GM12891 (cell line): Measurements from ENCODE around the gene JMJD8.

Experiments used
- POLR2A ChIP-seq: IDR thresholded peaks from 2 replicates; pipeline ENCODE4 v1.6.1; 2011; ENCODE audit warnings: low read depth, low read length, control low read depth
- POLR2AphosphoS5 ChIP-seq: IDR thresholded peaks from 2 replicates; pipeline ENCODE4 v1.6.1; 2011; ENCODE audit warnings: low read depth, low read length, control low read depth
- SPI1 ChIP-seq: IDR thresholded peaks from 2 replicates; pipeline ENCODE4 v1.6.1; 2011; ENCODE audit warnings: low read depth, low read length, control low read depth
- TAF1 ChIP-seq: IDR thresholded peaks from 2 replicates; pipeline ENCODE4 v1.6.1; 2011; ENCODE audit warnings: low read depth, low read length, control low read depth

DNA sequence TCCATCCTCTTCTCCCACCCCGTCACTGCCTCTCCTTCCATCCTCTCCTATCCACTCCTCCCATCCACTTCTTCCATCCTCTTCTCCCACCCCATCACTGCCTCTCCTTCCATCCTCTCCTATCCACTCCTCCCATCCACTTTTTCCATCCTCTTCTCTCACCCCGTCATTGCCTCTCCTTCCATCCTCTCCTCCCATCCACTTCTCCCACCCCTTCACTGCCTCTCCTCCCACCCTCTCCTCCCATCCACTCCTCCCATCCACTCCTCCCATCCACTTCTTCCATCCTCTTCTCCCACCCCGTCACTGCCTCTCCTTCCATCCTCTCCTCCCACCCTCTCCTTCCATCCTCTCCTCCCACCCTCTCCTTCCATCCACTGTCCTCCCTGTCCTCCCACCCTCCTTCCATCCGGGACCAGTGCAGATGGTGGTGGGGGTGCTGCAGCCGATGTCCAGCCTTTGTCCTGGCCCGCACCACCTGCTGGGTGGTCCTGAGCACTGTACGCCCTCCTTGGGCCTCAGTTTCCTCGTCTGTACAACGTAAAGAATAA lies 52.3 kb downstream of the JMJD8 start:
- TF ChIP-seq POLR2AphosphoS5 = no peak
- TF ChIP-seq POLR2A = no peak
- no peak for TF ChIP-seq SPI1
- TF ChIP-seq TAF1 = no peak
